Endothelial cell of umbilical vein (primary cell): ENCODE measurements around the gene SPRN.

ENCODE experiments used
- CTCF ChIP-seq, 2 donors: IDR thresholded peaks; 1 replicate in 1 of 2; 2 replicates in 1 of 2; pipeline ENCODE4 v1.5.1; 2011; ENCODE audit warnings: low read length in 2 of 2, mild to moderate bottlenecking in 2 of 2, moderate library complexity in 2 of 2, control low read depth in 1 of 2, inconsistent platforms in 1 of 2, low read depth in 1 of 2; ENCODE audit not compliant: insufficient read depth in 1 of 2; ENCODE audit errors: extremely low read depth in 1 of 2
- EZH2 ChIP-seq: IDR thresholded peaks from 2 replicates; pipeline ENCODE4 v1.6.1; 2012; ENCODE audit warnings: borderline replicate concordance, low read depth, mild to moderate bottlenecking, moderate library complexity, low read length, inconsistent platforms; ENCODE audit not compliant: severe bottlenecking
- FOS ChIP-seq: IDR thresholded peaks from 2 replicates; pipeline ENCODE4 v1.6.1; 2011; ENCODE audit warnings: mild to moderate bottlenecking, low read length, moderate library complexity, borderline replicate concordance; ENCODE audit not compliant: insufficient read depth
- GATA2 ChIP-seq: IDR thresholded peaks from 2 replicates; pipeline ENCODE4 v1.7.0; 2011; ENCODE audit warnings: low read depth, mild to moderate bottlenecking, moderate library complexity, mixed read lengths, low read length; ENCODE audit not compliant: insufficient read length, insufficient read depth
- JUN ChIP-seq: IDR thresholded peaks from 2 replicates; pipeline ENCODE4 v1.6.1; 2011; ENCODE audit warnings: borderline replicate concordance, low read depth; ENCODE audit not compliant: insufficient read length, insufficient read depth
- MAX ChIP-seq: IDR thresholded peaks from 2 replicates; pipeline ENCODE4 v1.6.1; 2011; ENCODE audit not compliant: insufficient read depth, insufficient read length
- MYC ChIP-seq: IDR thresholded peaks from one replicate; pipeline ENCODE4 v1.6.1; 2011; ENCODE audit warnings: mild to moderate bottlenecking, low read depth, low read length
- POLR2A ChIP-seq: IDR thresholded peaks from 2 replicates; pipeline ENCODE4 v1.6.1; 2012; ENCODE audit warnings: low read depth, mild to moderate bottlenecking, control low read depth, low read length
- POLR2AphosphoS5 ChIP-seq: IDR thresholded peaks from 2 replicates; pipeline ENCODE4 v1.6.1; 2012; ENCODE audit warnings: low read depth, mild to moderate bottlenecking, control low read depth, low read length, moderate library complexity; ENCODE audit not compliant: insufficient read depth

GRCh38 chr10:133460208-133460769 lies 35.9 kb upstream of the SPRN start:
- TF ChIP-seq CTCF (IDR thresholded peaks at IDR 0.05; ENCODE audit: extremely low read depth in 1 of 2, insufficient read depth in 1 of 2, low read depth in 1 of 2, low read length in 2 of 2) (no peak), POLR2A (no peak), EZH2 (no peak), JUN (no peak), POLR2AphosphoS5 (no peak), MYC (no peak), MAX (no peak), GATA2 (no peak), FOS (no peak)
